ENCODE results near the gene PHF5A. TPM values are rescaled to one million over a fixed set of nuclear protein-coding genes. Genes with fewer than 3 reads are reported as not detected.
"Not testable (repeated sequence)": the region's sequence is repeated elsewhere in the genome, so short reads cannot be mapped to it uniquely, and the experiment has no call there.

Gene PHF5A
- total RNA-seq, 3 donors from 2014 or later, result 42.0 to 46.0 (median 43.8) TPM

DNA sequence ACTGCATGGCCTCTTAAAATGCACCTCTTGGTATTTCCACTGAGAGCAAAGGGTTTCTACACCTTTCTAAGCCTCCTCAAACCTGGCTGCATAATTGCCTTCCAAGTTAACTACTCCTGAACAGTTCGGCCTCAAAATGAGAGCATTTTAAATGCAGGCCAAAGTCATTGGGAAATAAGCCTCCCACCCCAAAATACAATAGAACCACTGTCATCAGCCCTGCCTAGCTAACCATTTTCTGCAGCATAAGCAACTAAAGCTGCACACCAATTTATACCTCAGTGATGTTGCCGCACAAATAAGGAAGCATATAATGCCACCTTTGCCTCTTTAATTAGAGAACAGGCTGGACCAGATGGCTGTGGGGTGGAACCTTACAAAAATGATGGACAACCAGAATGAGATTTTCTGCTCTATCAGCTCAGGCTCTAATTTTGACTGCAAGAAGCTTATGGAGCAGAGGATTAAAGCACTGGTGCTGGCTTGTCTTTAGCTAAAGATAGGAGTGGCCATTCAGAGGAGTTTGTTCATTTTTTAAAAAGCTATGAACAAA, 26.2 kb downstream of the PHF5A start:
- intact Hi-C loops (cut with DNase I; ENCODE audit: low total_unique reads), result loop anchor here (10.0 kb wide), 1 partner anchor 588 kb away; the partner anchor contains the start of genes ST13 and XPNPEP3
- TF ChIP-seq, protein P1, sequence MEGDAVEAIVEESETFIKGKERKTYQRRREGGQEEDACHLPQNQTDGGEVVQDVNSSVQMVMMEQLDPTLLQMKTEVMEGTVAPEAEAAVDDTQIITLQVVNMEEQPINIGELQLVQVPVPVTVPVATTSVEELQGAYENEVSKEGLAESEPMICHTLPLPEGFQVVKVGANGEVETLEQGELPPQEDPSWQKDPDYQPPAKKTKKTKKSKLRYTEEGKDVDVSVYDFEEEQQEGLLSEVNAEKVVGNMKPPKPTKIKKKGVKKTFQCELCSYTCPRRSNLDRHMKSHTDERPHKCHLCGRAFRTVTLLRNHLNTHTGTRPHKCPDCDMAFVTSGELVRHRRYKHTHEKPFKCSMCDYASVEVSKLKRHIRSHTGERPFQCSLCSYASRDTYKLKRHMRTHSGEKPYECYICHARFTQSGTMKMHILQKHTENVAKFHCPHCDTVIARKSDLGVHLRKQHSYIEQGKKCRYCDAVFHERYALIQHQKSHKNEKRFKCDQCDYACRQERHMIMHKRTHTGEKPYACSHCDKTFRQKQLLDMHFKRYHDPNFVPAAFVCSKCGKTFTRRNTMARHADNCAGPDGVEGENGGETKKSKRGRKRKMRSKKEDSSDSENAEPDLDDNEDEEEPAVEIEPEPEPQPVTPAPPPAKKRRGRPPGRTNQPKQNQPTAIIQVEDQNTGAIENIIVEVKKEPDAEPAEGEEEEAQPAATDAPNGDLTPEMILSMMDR (IDR thresholded peaks at IDR 0.05), result no peak
- TF ChIP-seq POLR2A (IDR thresholded peaks at IDR 0.05) (no peak), POLR2AphosphoS5 (IDR thresholded peaks at IDR 0.05) (no peak)
- Histone ChIP-seq H3K4me3 (no peak overlapping the region), H3K4me1 (no peaks in the 10 kb centered on the region), H3K27me3 (no peaks in the 10 kb centered on the region), H3K27ac (peak overlapping the region in 1 of 2 donors; percentile 42), H3K36me3 (no peaks in the 10 kb centered on the region), H3K9me3 (no peaks in the 10 kb centered on the region)
- no peak for DNase-seq (ENCODE audit: low spot score in 2 of 2)

GRCh38 chr22:41440511-41440910, 28.0 kb downstream of the PHF5A start:
- intact Hi-C loops (cut with DNase I; ENCODE audit: low total_unique reads), result loop anchor here (10.0 kb wide), 1 partner anchor 586 kb away; the partner anchor contains the start of genes ST13 and XPNPEP3
- H3K27ac ChIP-seq, result peak overlapping the region in 1 of 2 donors; percentile 22
- H3K9me3 ChIP-seq; H3K27me3 ChIP-seq; H3K4me3 ChIP-seq; DNase-seq (ENCODE audit: low spot score in 2 of 2); H3K36me3 ChIP-seq; H3K4me1 ChIP-seq: not testable (repeated sequence)

DNA sequence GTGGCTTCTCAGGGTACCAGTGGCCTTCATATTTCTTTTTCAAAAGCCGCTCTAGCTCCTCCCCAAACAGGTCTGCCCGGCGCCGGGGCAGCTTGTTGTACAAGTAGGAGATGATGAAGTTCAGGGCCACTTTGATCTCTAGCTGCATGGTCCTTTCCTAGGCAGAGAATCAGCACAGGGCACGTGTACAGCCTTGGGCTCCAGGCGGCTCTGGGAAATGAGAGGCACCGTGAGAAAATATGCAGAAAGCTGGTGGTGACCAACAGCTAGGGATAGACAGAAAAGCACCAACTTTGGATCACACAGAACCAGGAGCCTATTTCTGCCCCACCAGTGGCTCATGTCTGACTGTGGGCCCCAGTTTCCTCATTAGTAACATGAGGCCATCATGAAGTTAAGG, 31.3 kb downstream of the PHF5A start:
- H3K4me1 ChIP-seq, result peaks cover 0 to 19% of the 10 kb centered on the region in 2 donors
- TF ChIP-seq, protein P1 (IDR thresholded peaks at IDR 0.05), result no peak
- no peak for TF ChIP-seq POLR2A (IDR thresholded peaks at IDR 0.05)
- intact Hi-C loops (cut with DNase I; ENCODE audit: low total_unique reads), result no loop called here
- H3K4me3 ChIP-seq, result no peak overlapping the region
- H3K9me3 ChIP-seq, result no peaks in the 10 kb centered on the region
- no peaks in the 10 kb centered on the region for H3K27me3 ChIP-seq
- no peak for DNase-seq (ENCODE audit: low spot score in 2 of 2)
- no peak overlapping the region for H3K27ac ChIP-seq
- peaks cover 6% of the 10 kb centered on the region for H3K36me3 ChIP-seq

DNA sequence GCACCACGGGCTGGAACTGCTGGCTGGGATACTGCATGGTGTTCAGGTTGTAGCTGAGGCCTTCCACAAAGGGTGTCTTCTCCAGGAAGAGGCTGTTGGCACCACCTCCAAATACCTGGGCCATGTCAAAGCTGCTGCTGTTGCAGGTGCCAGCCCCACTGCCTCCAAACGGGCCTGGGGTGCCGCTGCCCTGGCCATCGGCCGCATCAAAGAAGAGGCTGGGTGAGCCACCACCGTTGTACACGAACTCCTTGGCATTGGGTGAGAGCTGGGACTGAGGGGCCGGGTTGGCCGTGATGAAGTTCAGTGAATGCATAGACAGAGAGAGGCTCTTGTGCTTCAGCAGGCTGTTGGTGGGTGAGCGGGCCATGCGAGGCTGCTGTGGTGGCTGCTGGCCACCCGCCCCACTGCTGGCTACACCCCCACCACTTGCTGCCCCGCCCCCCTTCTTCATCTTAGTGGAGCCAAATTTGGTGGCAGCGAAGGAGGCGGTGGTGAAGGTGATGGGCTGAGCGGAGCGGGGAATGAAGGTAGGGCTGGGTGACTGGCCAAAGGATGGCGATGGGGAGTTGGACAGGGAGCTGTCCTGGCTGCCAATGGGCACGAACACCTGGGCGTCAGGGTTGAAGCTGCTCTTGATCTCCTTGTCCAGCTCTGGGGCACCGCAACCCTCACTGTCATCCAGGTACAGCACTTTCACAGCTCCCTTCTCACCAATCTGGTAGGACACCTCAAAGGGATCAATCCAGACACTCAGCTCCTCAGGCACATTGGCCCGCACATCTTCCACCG, 32.0 kb downstream of the PHF5A start:
- no peak overlapping the region for H3K27ac ChIP-seq
- intact Hi-C loops (cut with DNase I; ENCODE audit: low total_unique reads), result no loop called here
- H3K4me1 ChIP-seq, result peaks cover 0 to 19% of the 10 kb centered on the region in 2 donors
- no peaks in the 10 kb centered on the region for H3K9me3 ChIP-seq
- no peak for DNase-seq (ENCODE audit: low spot score in 2 of 2)
- H3K4me3 ChIP-seq, result no peak overlapping the region
- peaks cover 6% of the 10 kb centered on the region for H3K36me3 ChIP-seq
- TF ChIP-seq POLR2A (IDR thresholded peaks at IDR 0.05) (no peak), POLR2AphosphoS5 (IDR thresholded peaks at IDR 0.05) (no peak)
- TF ChIP-seq, protein P1 (IDR thresholded peaks at IDR 0.05), result no peak
- no peaks in the 10 kb centered on the region for H3K27me3 ChIP-seq

DNA sequence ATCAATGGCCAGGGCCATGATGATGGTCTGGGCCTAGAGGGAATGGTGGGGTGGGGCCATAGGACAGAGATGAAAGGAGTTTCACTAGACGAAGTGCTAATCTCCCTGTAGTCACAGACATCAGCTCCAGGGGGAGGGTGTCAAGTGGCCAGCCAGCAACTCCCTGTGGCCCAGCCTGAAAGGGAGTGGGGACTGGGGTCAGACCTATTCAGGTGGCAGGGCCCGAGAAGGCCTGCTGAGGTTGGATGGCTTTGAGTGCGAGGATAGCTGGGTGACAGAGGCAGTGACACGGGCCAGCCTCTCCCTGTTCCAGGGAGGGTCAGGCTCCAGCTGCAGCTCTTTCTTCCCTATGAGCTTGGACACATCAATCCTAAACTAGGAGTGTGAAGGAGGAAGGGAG, 32.9 kb downstream of the PHF5A start:
- Histone ChIP-seq H3K4me1 (peaks cover 0 to 19% of the 10 kb centered on the region in 2 donors), H3K27ac (peak overlapping the region; percentile 20 to 21), H3K27me3 (no peaks in the 10 kb centered on the region), H3K4me3 (no peak overlapping the region), H3K9me3 (no peaks in the 10 kb centered on the region), H3K36me3 (peaks cover 6% of the 10 kb centered on the region)
- DNase-seq (ENCODE audit: low spot score in 2 of 2), result no peak
- TF ChIP-seq, protein P1 (IDR thresholded peaks at IDR 0.05), result no peak
- intact Hi-C loops (cut with DNase I; ENCODE audit: low total_unique reads), result no loop called here

- Histone ChIP-seq H3K27ac (peak overlapping the region; percentile 36 to 43), H3K4me1 (peaks cover 0 to 19% of the 10 kb centered on the region in 2 donors)
- H3K27me3 ChIP-seq; H3K36me3 ChIP-seq; H3K9me3 ChIP-seq; DNase-seq (ENCODE audit: low spot score in 2 of 2); H3K4me3 ChIP-seq; intact Hi-C loops (cut with DNase I; ENCODE audit: low total_unique reads): not testable (repeated sequence)
Measured at GRCh38 chr22:41434361-41435003, 34.0 kb downstream of the PHF5A start.

- H3K4me1 ChIP-seq, result peaks cover 0 to 19% of the 10 kb centered on the region in 2 donors
- H3K4me3 ChIP-seq; H3K9me3 ChIP-seq; H3K27me3 ChIP-seq; intact Hi-C loops (cut with DNase I; ENCODE audit: low total_unique reads); H3K36me3 ChIP-seq; DNase-seq (ENCODE audit: low spot score in 2 of 2): not testable (repeated sequence)
- H3K27ac ChIP-seq, result peak overlapping the region in 1 of 2 donors; percentile 50
Measured at GRCh38 chr22:41433480-41433879, 35.0 kb downstream of the PHF5A start.

All from breast epithelium (tissue), 4 donors.